HepG2 (cell line): ENCODE data around the gene HTRA2. TPM values are rescaled to one million over a fixed set of nuclear protein-coding genes. Genes with fewer than 3 reads are reported as not detected.

Experiments used
- AHR ChIP-seq: IDR thresholded peaks from 2 replicates; pipeline ENCODE4 v1.6.1; 2018; ENCODE audit warnings: missing genetic modification reagents, missing compliant biosample characterization
- GLI4 ChIP-seq: sonication (generic); formaldehyde crosslinking; IDR thresholded peaks from 2 replicates; pipeline ENCODE4 v1.5.1; 2020; ENCODE audit warnings: missing genetic modification reagents, mild to moderate bottlenecking, moderate library complexity, borderline replicate concordance
- HDAC6 ChIP-seq: fragments of 200-600 bp; sonication (generic); IDR thresholded peaks from 2 replicates; pipeline ENCODE4 v1.7.0; 2017; ENCODE audit warnings: mild to moderate bottlenecking, antibody characterized with exemption, low read length, low read depth
- HMGXB4 ChIP-seq, 2 experiments: sonication (generic) in 1 of 2; formaldehyde crosslinking in 1 of 2; IDR thresholded peaks; 2 replicates each; pipeline versions ENCODE4 v1.4.0 to v1.6.1; 2018 to 2020; ENCODE audit warnings: missing genetic modification reagents in 2 of 2, borderline replicate concordance in 1 of 2, low read depth in 1 of 2, mild to moderate bottlenecking in 1 of 2, missing biosample characterization in 1 of 2
- HNF4G ChIP-seq, 2 experiments: sonication (generic) in 1 of 2; formaldehyde crosslinking in 1 of 2; IDR thresholded peaks; 2 replicates each; pipeline versions ENCODE4 v1.4.0 to v1.6.1; 2011 to 2020; ENCODE audit warnings: borderline replicate concordance in 2 of 2, low read depth in 2 of 2, mild to moderate bottlenecking in 2 of 2, low read length in 1 of 2, missing genetic modification reagents in 1 of 2, moderate library complexity in 1 of 2
- NBN ChIP-seq: fragments of 450-650 bp; conservative IDR thresholded peaks from 2 replicates; pipeline ENCODE4 v1.6.1; 2017
- PHF8 ChIP-seq: sonication (generic); formaldehyde crosslinking; IDR thresholded peaks from 2 replicates; pipeline ENCODE4 v1.5.0; 2020; ENCODE audit warnings: missing genetic modification reagents
- RFXANK ChIP-seq: IDR thresholded peaks from 2 replicates; pipeline ENCODE4 v1.6.1; 2016
- THAP9 ChIP-seq: sonication (generic); formaldehyde crosslinking; IDR thresholded peaks from 2 replicates; pipeline ENCODE4; 2020; ENCODE audit warnings: missing genetic modification reagents, mild to moderate bottlenecking, borderline replicate concordance
- TMF1 ChIP-seq: sonication (generic); formaldehyde crosslinking; IDR thresholded peaks from 2 replicates; pipeline ENCODE4 v1.8.1; 2022; ENCODE audit warnings: low read depth, missing genetic modification reagents
- TOPORS ChIP-seq: sonication (generic); formaldehyde crosslinking; IDR thresholded peaks from 2 replicates; pipeline ENCODE4 v1.8.0; 2023; ENCODE audit warnings: mild to moderate bottlenecking, missing genetic modification reagents
- ZNF10 ChIP-seq: sonication (generic); formaldehyde crosslinking; IDR thresholded peaks from 2 replicates; pipeline ENCODE4 v1.4.0; 2020; ENCODE audit warnings: mild to moderate bottlenecking, low read depth, missing genetic modification reagents, borderline replicate concordance
- ZNF18 ChIP-seq: sonication (generic); formaldehyde crosslinking; IDR thresholded peaks from 2 replicates; pipeline ENCODE4 v1.8.0; 2022; ENCODE audit warnings: mild to moderate bottlenecking, missing genetic modification reagents; ENCODE audit not compliant: insufficient replicate concordance
- ZNF441 ChIP-seq: sonication (generic); formaldehyde crosslinking; IDR thresholded peaks from 2 replicates; pipeline ENCODE4 v1.7.0; 2021; ENCODE audit warnings: missing genetic modification reagents, borderline replicate concordance
- ZNF530 ChIP-seq: sonication (generic); formaldehyde crosslinking; IDR thresholded peaks from 2 replicates; pipeline ENCODE4 v1.5.0; 2020; ENCODE audit warnings: low read depth, mild to moderate bottlenecking, missing genetic modification reagents
- ZNF605 ChIP-seq: sonication (generic); formaldehyde crosslinking; IDR thresholded peaks from 2 replicates; pipeline ENCODE4 v1.8.0; 2022; ENCODE audit warnings: mild to moderate bottlenecking, missing genetic modification reagents
- ZNF709 ChIP-seq: sonication (generic); formaldehyde crosslinking; IDR thresholded peaks from 2 replicates; pipeline ENCODE4 v1.5.0; 2020; ENCODE audit warnings: mild to moderate bottlenecking, missing genetic modification reagents
- polyA plus RNA-seq, 8 experiments: library from polyadenylated mRNA; depleted of rRNA in 3 of 8; stranded (reverse) in 7 of 8; unstranded in 1 of 8; fragments of >200 nt; fragmentation: Illumina TruSeq in 4 of 8; extraction: Trizol in 4 of 8; gene quantifications; 2 replicates each; pipeline versions ENCODE4 v1.2.1 to v1.2.3, GENCODE V29; 2011 to 2016; ENCODE audit warnings: low read depth in 4 of 8, missing spikeins in 1 of 8, mixed read lengths in 1 of 8; ENCODE audit not compliant: insufficient read depth in 1 of 8
- total RNA-seq, 5 experiments: library from RNA; depleted of rRNA; stranded (reverse); fragments of >200 nt; fragmentation: Illumina TruSeq; extraction: Trizol; gene quantifications; 2 replicates each; pipeline ENCODE4 v1.2.3, GENCODE V29; 2016; ENCODE audit warnings: low read depth in 1 of 5
- TF ChIP-seq, protein P1 (sequence below): sonication (generic); formaldehyde crosslinking; IDR thresholded peaks from 2 replicates; pipeline ENCODE4 v1.8.0; 2022; ENCODE audit warnings: missing genetic modification reagents, mild to moderate bottlenecking, borderline replicate concordance

HTRA2 gene
- total and polyA plus RNA-seq, 2 of the 13 experiments (the other 11 are each of a cell fraction or from before 2014, with no cell fraction given): 47.7 to 50.3 TPM

- TF ChIP-seq HNF4G (IDR thresholded peaks at IDR 0.05; ENCODE audit: borderline replicate concordance, low read depth, low read length) (peak; percentile 44; the same call in 1 of the 2 replicates), HNF4G (CRISPR knock-in tag; IDR thresholded peaks at IDR 0.05; ENCODE audit: borderline replicate concordance, low read depth) (no peak), ZNF709 (CRISPR knock-in tag) (peak; percentile 55; the same call in 1 of the 2 replicates), RFXANK (no peak), TOPORS (CRISPR knock-in tag) (no peak), GLI4 (no peak), HMGXB4 (CRISPR knock-in tag; IDR thresholded peaks at IDR 0.05; ENCODE audit: borderline replicate concordance in 1 of 2, low read depth in 1 of 2) (no peak), ZNF441 (CRISPR knock-in tag) (no peak), ZNF530 (CRISPR knock-in tag) (no peak), ZNF18 (CRISPR knock-in tag) (no peak), ZNF10 (CRISPR knock-in tag) (no peak), HDAC6 (no peak), NBN (no peak), PHF8 (CRISPR knock-in tag) (0 out of 2 replicates have a peak, but pooled peaks have one; percentile 41), THAP9 (CRISPR knock-in tag) (no peak), TMF1 (CRISPR knock-in tag) (no peak), ZNF605 (no peak), AHR (no peak)
- TF ChIP-seq, protein P1, sequence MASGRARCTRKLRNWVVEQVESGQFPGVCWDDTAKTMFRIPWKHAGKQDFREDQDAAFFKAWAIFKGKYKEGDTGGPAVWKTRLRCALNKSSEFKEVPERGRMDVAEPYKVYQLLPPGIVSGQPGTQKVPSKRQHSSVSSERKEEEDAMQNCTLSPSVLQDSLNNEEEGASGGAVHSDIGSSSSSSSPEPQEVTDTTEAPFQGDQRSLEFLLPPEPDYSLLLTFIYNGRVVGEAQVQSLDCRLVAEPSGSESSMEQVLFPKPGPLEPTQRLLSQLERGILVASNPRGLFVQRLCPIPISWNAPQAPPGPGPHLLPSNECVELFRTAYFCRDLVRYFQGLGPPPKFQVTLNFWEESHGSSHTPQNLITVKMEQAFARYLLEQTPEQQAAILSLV (CRISPR knock-in tag): peak; percentile 59; the same call in 1 of the 2 replicates
Measured at GRCh38 chr2:74512744-74513604, 16.8 kb upstream of the HTRA2 start (continued).
